HCT116 (cell line): ENCODE results near the gene PROSER2. TPM values are rescaled to one million over a fixed set of nuclear protein-coding genes. Genes with fewer than 3 reads are reported as not detected.
A peak's percentile ranks its signal among the peaks of the same experiment; 100 is the strongest.

Experiments
- ATAC-seq: fragments of 200-7000 bp; cut with Tn5 transposase; 2 replicates; pipeline ENCODE4 v1.9.1; 2020; ENCODE audit warnings: mild to moderate bottlenecking, moderate library complexity
- BruUV-seq: library from RNA; stranded (reverse); fragments of 400-500 nt; replicated peaks from 2 replicates; lab custom pipeline; 2021; lab: Mats Ljungman, UMichigan
- CTCF ChIA-PET: fragments of 300-600 bp; sonication (Branson Sonifier 250); formaldehyde crosslinking; loops from one replicate; lab custom pipeline; 2021; ENCODE audit warnings: antibody characterized with exemption; lab: Charles Lee
- POLR2A ChIA-PET: fragments of 300-600, 350-600 bp; sonication (Branson Sonifier 250); formaldehyde crosslinking; loops from one replicate; lab custom pipeline; 2021; ENCODE audit warnings: antibody characterized with exemption; lab: Charles Lee
- RAD21 ChIA-PET, 2 experiments: fragments of 300-600 bp; sonication (Branson Sonifier 250); formaldehyde crosslinking; loops; one replicate each; lab custom pipeline; 2023; ENCODE audit warnings: low total read pairs in 2 of 2; ENCODE audit not compliant: uncharacterized antibody in 2 of 2, unreplicated experiment in 2 of 2, low non-redundant PET in 1 of 2; lab: Charles Lee
- DNase-seq: peaks from one replicate; pipeline ENCODE4 v3.0.0-alpha.2; 2010; ENCODE audit warnings: low read depth, low spot score
- H2AFZ ChIP-seq: fragments of 200-600 bp; shearing (Covaris generic), sonication (generic); 2 replicates; pipeline ENCODE4 v1.6.1; 2017; ENCODE audit warnings: low read depth, mixed run types, mixed read lengths, antibody characterized with exemption, low read length; ENCODE audit not compliant: poor library complexity, severe bottlenecking
- H3K27ac ChIP-seq: 2 replicates; pipeline ENCODE4 v1.5.1; 2012; ENCODE audit warnings: low read depth, low read length
- H3K27me3 ChIP-seq: fragments of 200-600 bp; sonication (generic); 2 replicates; pipeline ENCODE4 v1.6.1; 2016; ENCODE audit warnings: mixed run types, low read length, mixed read lengths; ENCODE audit not compliant: insufficient read depth
- H3K36me3 ChIP-seq, 2 experiments: fragments of 200-500 bp in 1 of 2; fragments of 200-600 bp in 1 of 2; sonication (Bioruptor generic) in 1 of 2; sonication (generic) in 1 of 2; 2 replicates each; pipeline versions ENCODE4 v1.5.1 to v1.6.1; 2014 to 2016; ENCODE audit warnings: low read length in 2 of 2, inconsistent platforms in 1 of 2, mixed read lengths in 1 of 2, mixed run types in 1 of 2; ENCODE audit not compliant: insufficient read depth in 2 of 2, control insufficient read depth in 1 of 2
- H3K4me1 ChIP-seq, 2 experiments: fragments of 200-600 bp in 1 of 2; sonication (generic) in 1 of 2; 2 replicates each; pipeline versions ENCODE4 v1.5.1 to v1.6.1; 2012 to 2017; ENCODE audit warnings: low read length in 2 of 2, inconsistent platforms in 1 of 2, mild to moderate bottlenecking in 1 of 2, mixed read lengths in 1 of 2, mixed run types in 1 of 2, moderate library complexity in 1 of 2; ENCODE audit not compliant: insufficient read depth in 2 of 2, control insufficient read depth in 1 of 2
- H3K4me2 ChIP-seq: fragments of 200-600 bp; sonication (generic); 2 replicates; pipeline ENCODE4 v1.6.1; 2017; ENCODE audit warnings: mixed run types, low read length, mixed read lengths
- H3K4me3 ChIP-seq, 2 experiments: fragments of 200-600 bp in 1 of 2; sonication (generic) in 1 of 2; replicated peaks in 1 of 2; 2 replicates each; pipeline ENCODE4 v1.5.1; 2011 to 2016; ENCODE audit warnings: low read length in 2 of 2, control low read depth in 1 of 2, low read depth in 1 of 2, mild to moderate bottlenecking in 1 of 2, mixed read lengths in 1 of 2, mixed run types in 1 of 2
- H3K79me2 ChIP-seq: fragments of 200-600 bp; sonication (generic); 2 replicates; pipeline ENCODE4 v1.6.1; 2017; ENCODE audit warnings: mild to moderate bottlenecking, mixed run types, low read length, moderate library complexity, mixed read lengths; ENCODE audit not compliant: insufficient read depth
- H3K9ac ChIP-seq: fragments of 200-600 bp; sonication (generic); 2 replicates; pipeline ENCODE4 v1.6.1; 2016; ENCODE audit warnings: low read length, mixed read lengths
- H3K9me2 ChIP-seq: fragments of 200-600 bp; sonication (generic), shearing (Covaris generic); 2 replicates; pipeline ENCODE4 v1.6.1; 2017; ENCODE audit warnings: mixed run types, mild to moderate bottlenecking, moderate library complexity; ENCODE audit not compliant: insufficient read depth
- H3K9me3 ChIP-seq, 2 experiments: fragments of 200-500 bp in 1 of 2; fragments of 200-600 bp in 1 of 2; sonication (Bioruptor generic) in 1 of 2; sonication (generic) in 1 of 2; 2 replicates each; pipeline ENCODE4 v1.6.1; 2014 to 2017; ENCODE audit warnings: low read length in 2 of 2, mixed read lengths in 2 of 2, inconsistent platforms in 1 of 2, low read depth in 1 of 2, mild to moderate bottlenecking in 1 of 2, mixed run types in 1 of 2, moderate library complexity in 1 of 2; ENCODE audit not compliant: control insufficient read depth in 1 of 2, insufficient read depth in 1 of 2
- H4K20me1 ChIP-seq: fragments of 200-600 bp; sonication (generic), shearing (Covaris generic); 2 replicates; pipeline ENCODE4 v1.6.1; 2017; ENCODE audit warnings: mixed run types, mild to moderate bottlenecking, moderate library complexity; ENCODE audit not compliant: insufficient read depth
- ATF3 ChIP-seq: IDR thresholded peaks from 2 replicates; pipeline ENCODE4 v1.6.1; 2012
- CBX3 ChIP-seq: IDR thresholded peaks from 2 replicates; pipeline ENCODE4 v1.6.1; 2012; ENCODE audit warnings: low read depth
- CTCF ChIP-seq, 3 experiments: fragments of 200-600 bp in 1 of 3; sonication (generic) in 1 of 3; IDR thresholded peaks in 2 of 3; conservative IDR thresholded peaks in 1 of 3; 2 replicates each; pipeline ENCODE4 v1.5.1; 2012 to 2017; ENCODE audit warnings: low read depth in 2 of 3, low read length in 2 of 3, antibody characterized with exemption in 1 of 3, borderline replicate concordance in 1 of 3, control low read depth in 1 of 3, mild to moderate bottlenecking in 1 of 3, mixed read lengths in 1 of 3, mixed run types in 1 of 3, moderate library complexity in 1 of 3; ENCODE audit not compliant: insufficient read depth in 1 of 3
- EGR1 ChIP-seq: IDR thresholded peaks from 2 replicates; pipeline ENCODE4 v1.6.1; 2012; ENCODE audit warnings: low read depth
- ELF1 ChIP-seq: IDR thresholded peaks from 2 replicates; pipeline ENCODE4 v1.6.1; 2012; ENCODE audit warnings: low read depth, borderline replicate concordance
- EZH2 ChIP-seq: fragments of 200-600 bp; sonication (generic); IDR thresholded peaks from 2 replicates; pipeline ENCODE4 v1.6.1; 2017; ENCODE audit warnings: antibody characterized with exemption, mixed run types
- EZH2phosphoT487 ChIP-seq: fragments of 200-600 bp; IDR thresholded peaks from 2 replicates; pipeline ENCODE4 v1.6.1; 2018; ENCODE audit warnings: antibody characterized with exemption, borderline replicate concordance
- FOSL1 ChIP-seq: IDR thresholded peaks from 2 replicates; pipeline ENCODE4 v1.6.1; 2012; ENCODE audit warnings: low read depth
- POLR2A ChIP-seq: IDR thresholded peaks from 2 replicates; pipeline ENCODE4 v1.7.0; 2011; ENCODE audit warnings: borderline replicate concordance; ENCODE audit not compliant: insufficient read depth, insufficient read length; ENCODE audit errors: extremely low read depth
- POLR2AphosphoS5 ChIP-seq: IDR thresholded peaks from 2 replicates; pipeline ENCODE4 v1.6.1; 2011; ENCODE audit warnings: mild to moderate bottlenecking, low read depth, low read length, moderate library complexity
- REST ChIP-seq: IDR thresholded peaks from 2 replicates; pipeline ENCODE4 v1.6.1; 2012; ENCODE audit warnings: low read depth
- SIN3A ChIP-seq: IDR thresholded peaks from 2 replicates; pipeline ENCODE4 v1.6.1; 2012; ENCODE audit warnings: low read depth
- SP1 ChIP-seq: IDR thresholded peaks from 2 replicates; pipeline ENCODE4 v1.6.1; 2012; ENCODE audit warnings: low read depth
- SRF ChIP-seq: IDR thresholded peaks from 2 replicates; pipeline ENCODE4 v1.6.1; 2012; ENCODE audit warnings: low read depth
- TCF7L2 ChIP-seq: IDR thresholded peaks from 2 replicates; pipeline ENCODE4 v1.7.0; 2011; ENCODE audit warnings: borderline replicate concordance, inconsistent platforms; ENCODE audit not compliant: insufficient read depth, insufficient read length; ENCODE audit errors: extremely low read depth
- YY1 ChIP-seq: IDR thresholded peaks from 2 replicates; pipeline ENCODE4 v1.6.1; 2011; ENCODE audit warnings: low read length, low read depth, moderate library complexity, mild to moderate bottlenecking; ENCODE audit not compliant: insufficient replicate concordance; ENCODE audit errors: extremely low read depth
- intact Hi-C: fragments of 100-400 bp; cut with micrococcal nuclease; formaldehyde crosslinking; loops from 2 replicates; pipeline ENCODE4 v1.10.0; 2022
- total RNA-seq: library from RNA; stranded (reverse); gene quantifications from one replicate; pipeline ENCODE4 v1.2.1, GENCODE V29; 2021; ENCODE audit not compliant: unreplicated experiment

The PROSER2 gene
- total RNA-seq, 1 experiment from 2014 or later: 46.2 TPM

- TF ChIP-seq FOSL1: no peak
- TF ChIP-seq CBX3: no peak
- no peak for TF ChIP-seq SRF
- no peak for TF ChIP-seq YY1
- TF ChIP-seq EGR1: no peak
- peak; percentile 91 for TF ChIP-seq POLR2AphosphoS5
- TF ChIP-seq POLR2A: peak; percentile 75
- no peak for TF ChIP-seq EZH2phosphoT487
- TF ChIP-seq SP1: no peak
- TF ChIP-seq TCF7L2: no peak
- TF ChIP-seq, all 23 proteins: peak for 4
Measured at GRCh38 chr10:11823122-11823988, at the start of gene PROSER2 (continued).

GRCh38 chr10:11773761-11774441 is 49.3 kb upstream of the PROSER2 start:
- no peaks in the 10 kb centered on the region for H3K27me3 ChIP-seq
- intact Hi-C loops: no loop called here
- BruUV-seq: no TSS peak
- H3K4me2 ChIP-seq: no peak overlapping the region
- no peaks in the 10 kb centered on the region for H3K9me2 ChIP-seq
- no peak overlapping the region for H3K4me3 ChIP-seq
- H3K4me1 ChIP-seq: no peaks in the 10 kb centered on the region
- RAD21 ChIA-PET: no interaction called here
- no peaks in the 10 kb centered on the region for H3K9me3 ChIP-seq
- CTCF ChIA-PET: interaction anchor here (1.8 kb wide), 1 partner anchor 9 kb away, joined by 5 read pairs; no protein-coding TSS in a partner anchor
- POLR2A ChIA-PET: no interaction called here
- H3K36me3 ChIP-seq: no peaks in the 10 kb centered on the region
- no peak overlapping the region for H2AFZ ChIP-seq
- no peak overlapping the region for H3K9ac ChIP-seq
- no peak overlapping the region for H3K27ac ChIP-seq
- H3K79me2 ChIP-seq: no peaks in the 10 kb centered on the region
- no peak for DNase-seq
- H4K20me1 ChIP-seq: no peaks in the 10 kb centered on the region
- no peak for ATAC-seq
- TF ChIP-seq YY1 (no peak), SIN3A (no peak), CTCF (IDR thresholded peaks at IDR 0.05 in 2 of 3, conservative IDR thresholded peaks at IDR 0.05 in 1 of 3; ENCODE audit: borderline replicate concordance in 1 of 3, insufficient read depth in 1 of 3, low read depth in 2 of 3, low read length in 2 of 3) (no peak), ELF1 (no peak), EZH2 (no peak), EZH2phosphoT487 (no peak), CBX3 (no peak), ATF3 (no peak), POLR2AphosphoS5 (no peak), SP1 (no peak), SRF (no peak), REST (no peak)
